Hepatic stellate cell (primary cell): ENCODE results near the gene LIN7A.
"Not testable (repeated sequence)": the region's sequence is repeated elsewhere in the genome, so short reads cannot be mapped to it uniquely, and the experiment has no call there.

Experiments used
- DNase-seq: peaks from one replicate; pipeline ENCODE4 v3.0.0; 2011; ENCODE audit warnings: low spot score

LIN7A gene

DNA sequence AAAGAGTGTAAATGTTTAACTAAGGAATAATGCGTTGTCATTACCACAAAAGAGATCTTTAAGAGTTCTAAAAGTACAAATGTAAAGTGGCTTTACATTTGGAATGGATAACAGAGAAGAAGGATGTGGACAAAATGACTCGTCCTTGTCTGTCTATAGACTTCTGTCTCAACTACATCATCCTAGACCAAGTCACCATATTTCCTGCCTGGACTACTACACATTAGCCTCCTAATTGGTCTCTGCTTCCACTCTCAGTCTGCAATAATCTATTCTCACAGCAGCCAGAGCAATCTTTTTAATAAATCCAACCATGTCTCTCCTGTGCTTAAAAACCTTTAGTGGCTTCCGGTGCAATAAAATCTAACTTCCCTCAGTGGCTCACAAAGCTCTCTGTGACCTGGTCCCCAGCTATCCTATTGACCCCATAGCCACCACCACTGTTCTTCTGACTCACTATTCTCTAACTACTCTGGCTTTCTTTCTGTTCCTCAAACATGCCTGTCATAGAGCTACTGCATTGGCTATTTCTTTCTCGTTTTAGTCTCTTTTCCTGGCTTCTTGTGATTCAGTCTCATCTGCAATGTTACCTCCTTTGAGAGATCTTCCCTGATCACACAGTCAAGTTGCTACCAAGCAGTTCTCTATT, 130.0 kb downstream of the LIN7A start:
- no peak for DNase-seq

DNA sequence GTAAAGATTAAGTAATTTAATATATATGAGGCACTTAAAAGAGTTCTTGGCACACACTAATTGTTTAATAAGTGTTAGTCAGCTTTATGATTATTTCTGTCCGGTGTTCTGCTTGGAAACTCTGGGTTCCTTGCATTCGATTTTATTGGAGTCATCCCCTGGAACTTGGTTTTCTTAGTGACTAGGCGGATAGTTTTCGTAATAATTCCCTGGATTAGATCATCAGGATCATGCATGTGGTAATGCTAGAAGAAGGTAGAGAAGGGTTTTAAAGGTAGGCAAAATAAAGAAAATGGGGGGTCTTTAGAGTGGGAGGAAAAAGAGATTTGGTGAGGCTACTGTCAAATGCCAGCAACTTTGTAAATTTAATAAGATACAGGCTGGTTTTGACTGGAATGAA, 132.6 kb downstream of the LIN7A start:
- no peak for DNase-seq

DNA sequence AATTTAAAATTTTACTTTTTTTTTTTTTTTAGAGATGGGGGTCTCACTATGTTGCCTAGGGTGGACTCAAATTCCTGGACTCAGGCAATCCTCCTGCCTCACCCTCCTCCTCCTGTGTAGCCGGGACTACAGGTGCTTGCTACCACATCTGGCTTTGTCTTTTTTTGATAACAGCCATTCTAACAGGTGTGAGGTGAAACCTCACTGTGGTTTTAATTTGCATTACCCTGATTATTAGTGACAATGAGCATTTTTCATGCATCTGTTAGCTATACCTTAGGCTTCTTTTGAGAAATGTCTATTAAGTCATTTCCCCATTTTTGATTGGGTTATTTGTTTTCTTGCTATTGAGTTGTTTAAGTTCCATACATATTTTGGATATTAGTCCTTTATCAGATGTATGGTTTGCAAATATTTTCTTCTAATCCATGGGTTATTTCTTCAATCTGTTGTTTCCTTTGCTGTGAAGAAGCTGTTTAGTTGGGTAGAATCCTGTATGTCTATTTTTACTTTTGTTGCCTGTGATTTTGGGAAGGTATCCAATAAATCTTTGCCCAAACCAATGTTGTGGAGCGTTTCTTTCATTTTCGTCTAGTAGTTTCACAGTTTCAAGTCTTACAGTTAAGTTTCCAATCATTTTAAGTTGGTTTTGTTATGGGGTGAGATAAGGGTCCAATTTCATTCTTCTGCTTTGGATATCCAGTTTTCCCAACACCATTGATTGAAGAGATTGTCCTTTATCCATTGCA, 134.9 kb downstream of the LIN7A start:
- DNase-seq: no peak

DNA sequence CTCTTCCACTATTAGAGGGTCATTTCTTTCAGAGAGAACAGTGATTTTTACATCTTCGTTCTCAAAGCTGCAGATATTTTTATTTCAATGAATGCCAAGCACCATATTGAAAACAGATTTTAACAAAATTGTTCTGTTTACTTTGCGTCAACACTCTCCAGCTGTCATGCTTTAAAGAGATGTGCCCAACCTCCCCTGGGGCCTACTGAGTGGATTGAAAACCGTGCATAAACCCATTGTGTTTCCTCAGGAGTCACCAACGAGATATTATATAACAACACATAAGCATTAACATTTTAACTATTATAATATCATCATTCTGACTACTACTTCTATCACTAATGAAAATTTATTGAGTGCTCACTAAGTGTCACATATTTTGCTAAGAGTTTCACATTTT, 139.5 kb downstream of the LIN7A start:
- no peak for DNase-seq

DNA sequence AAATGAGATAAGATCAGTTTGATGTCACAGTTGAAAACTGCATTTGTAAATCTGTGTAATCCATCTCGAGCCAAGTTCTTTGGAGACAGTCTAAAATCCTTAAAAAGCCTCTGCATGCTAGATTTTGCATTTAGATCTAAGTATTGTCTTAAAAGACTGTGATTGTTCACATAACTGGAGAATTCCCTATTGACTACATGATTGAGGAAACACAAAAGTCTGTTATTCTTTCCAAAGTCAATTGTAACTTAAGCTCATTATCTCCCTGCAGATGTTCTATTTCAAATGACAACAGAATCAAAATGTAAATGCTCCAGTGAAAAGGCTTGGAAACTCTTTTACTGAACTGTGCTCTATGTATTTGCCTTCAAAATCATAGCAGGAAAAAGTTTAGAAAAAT, 143.2 kb downstream of the LIN7A start:
- no peak for DNase-seq

DNA sequence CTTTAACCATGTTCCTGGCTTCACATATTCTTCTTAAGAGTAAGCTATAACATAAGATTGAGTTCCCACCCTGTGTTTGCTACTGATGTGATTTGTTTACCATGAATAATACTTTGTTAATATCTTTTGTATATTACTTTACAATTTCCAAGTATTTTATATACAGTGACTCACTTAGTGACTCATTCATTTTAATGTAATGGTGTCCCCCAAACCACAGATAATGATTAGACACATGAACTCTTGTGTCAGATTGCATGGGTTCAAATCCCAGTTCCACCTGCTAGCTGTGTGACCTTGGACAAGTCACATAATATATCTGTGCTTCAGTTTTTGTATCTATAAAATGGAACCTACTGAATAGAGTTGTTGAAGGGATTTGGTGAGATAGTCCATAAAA, 144.9 kb downstream of the LIN7A start:
- no peak for DNase-seq

DNA sequence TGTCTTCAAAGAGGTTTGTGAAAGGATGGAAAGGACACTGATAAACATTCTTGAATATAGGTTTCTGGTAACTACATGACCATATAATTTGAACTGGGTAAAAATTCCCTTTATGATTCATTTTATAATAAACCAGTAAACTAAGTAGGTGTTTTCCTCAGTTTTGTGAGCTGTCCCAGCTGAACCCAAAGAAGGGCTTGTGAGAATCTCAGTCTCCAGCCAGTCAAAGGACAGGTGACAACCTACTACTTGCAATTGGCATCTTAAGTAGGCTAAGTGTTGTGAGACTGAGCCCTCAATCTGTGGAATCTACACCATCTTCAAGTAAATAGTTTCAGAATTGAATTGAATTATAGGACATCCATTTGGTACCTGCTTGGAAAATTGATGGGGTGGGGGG, 145.9 kb downstream of the LIN7A start:
- no peak for DNase-seq

DNA sequence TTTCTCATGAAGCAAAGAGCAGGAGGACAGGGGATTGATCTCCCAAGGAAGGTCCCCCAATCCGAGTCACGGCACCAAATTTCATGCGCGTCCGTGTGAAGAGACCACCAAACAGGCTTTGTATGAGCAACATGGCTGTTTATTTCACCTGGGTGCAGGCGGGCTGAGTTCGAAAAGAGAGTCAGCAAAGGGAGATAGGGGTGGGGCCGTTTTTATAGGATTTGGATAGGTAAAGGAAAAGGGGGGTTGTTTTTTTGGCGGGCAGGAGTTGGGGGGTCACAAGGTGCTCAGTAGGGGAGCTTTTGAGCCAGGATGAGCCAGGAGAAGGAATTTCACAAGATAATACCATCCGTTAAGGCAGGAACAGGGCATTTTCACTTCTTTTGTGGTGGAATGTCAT, 149.3 kb downstream of the LIN7A start:
- not testable (repeated sequence) for DNase-seq

DNA sequence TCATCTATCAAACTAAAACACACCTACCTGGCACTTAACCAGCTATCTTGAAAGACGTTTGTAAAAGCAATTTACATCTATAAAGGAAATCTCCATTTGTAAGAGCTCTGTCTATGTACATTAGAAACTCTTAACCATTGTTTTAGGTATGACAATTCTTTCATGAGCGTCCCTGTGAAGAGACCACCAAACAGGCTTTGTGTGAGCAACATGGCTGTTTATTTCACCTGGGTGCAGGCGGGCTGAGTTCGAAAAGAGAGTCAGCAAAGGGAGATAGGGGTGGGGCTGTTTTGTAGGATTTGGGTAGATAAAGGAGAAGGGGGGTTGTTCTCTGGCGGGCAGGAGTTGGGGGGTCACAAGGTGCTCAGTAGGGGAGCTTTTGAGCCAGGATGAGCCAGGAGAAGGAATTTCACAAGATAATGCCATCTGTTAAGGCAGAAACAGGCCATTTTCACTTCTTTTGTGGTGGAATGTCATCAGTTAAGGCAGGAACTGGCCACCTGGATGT, 154.7 kb downstream of the LIN7A start:
- not testable (repeated sequence) for DNase-seq

DNA sequence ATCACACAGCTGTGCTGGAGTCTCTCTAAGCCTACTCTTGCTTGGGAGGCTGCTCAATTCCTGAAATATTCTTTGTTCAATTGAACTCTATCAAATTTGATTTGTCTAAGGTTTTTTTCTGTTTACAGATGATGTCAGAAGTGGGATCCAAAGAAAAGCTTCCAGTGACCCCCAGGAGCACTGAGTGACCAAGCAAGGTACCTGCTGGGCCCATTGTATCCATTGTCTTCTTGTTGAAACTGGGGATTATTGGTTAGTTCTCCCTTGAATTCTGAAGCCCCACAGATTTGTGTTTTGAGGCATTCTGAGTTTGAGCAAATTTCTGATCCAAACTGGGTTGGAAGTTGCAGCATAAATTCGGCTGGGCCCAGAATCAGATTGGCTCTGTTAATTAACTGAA, 156.4 kb downstream of the LIN7A start:
- no peak for DNase-seq

DNA sequence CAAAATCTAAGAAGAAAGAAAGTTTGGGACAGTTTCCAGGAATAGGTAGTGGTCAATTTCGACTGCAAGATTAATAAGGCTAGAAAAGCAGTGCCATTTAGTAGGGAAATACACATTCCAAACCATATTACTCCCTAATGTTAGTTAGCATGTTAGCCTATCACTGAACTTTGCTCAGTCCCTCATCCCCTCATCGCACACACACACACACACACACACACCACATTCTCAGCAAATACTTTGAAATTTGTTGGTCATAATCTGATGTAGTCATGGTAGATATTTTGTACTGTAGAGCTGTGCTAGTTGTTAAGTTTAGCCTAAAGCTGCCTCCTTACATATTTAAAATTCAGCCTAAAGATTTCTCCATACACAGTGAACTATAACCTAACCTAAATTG, 157.0 kb downstream of the LIN7A start:
- DNase-seq: no peak

DNA sequence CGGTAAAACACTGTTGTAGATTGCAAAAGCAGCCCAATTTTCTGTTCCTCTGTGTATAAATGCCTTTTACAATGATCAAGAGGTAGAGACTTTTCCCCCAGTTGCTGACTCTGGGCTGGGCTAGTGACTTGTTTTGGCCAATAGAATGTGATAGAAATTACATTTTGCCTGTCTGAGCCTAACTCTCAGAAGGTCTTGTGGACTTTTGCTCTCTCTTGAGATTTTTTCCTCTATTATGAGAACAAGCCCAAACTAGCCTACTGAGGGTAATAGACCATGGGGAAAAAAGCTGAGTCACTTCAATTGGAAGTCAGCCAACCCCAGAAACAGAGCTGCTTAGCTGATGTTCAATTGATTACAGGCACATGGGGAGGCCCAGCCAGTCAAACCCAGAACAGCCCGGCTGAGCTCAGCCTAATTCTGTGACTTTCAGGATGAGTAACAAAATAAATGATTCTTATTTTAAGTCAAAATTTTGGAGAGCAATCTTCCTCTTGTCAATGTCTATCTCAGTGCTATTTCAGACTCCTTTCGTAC, 159.7 kb downstream of the LIN7A start:
- peak; percentile 9 for DNase-seq

DNA sequence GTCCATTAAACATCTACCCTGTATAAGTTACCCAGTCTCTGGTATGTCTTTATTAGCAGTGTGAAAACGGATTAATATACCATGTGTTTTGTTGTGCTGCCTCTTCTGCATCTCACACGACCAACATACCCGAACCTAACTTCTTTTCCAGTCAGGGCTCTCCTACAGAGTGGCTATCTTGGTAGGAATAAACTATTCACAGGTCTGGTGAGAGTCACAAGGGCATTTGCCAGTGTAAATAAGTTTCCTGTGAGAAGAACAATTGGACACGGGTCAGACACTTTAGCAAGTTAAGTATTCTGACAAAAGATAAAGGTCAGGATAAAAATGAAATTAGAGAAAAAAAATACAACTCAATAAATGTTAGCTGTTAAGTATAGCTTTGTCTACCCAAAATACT, 160.1 kb downstream of the LIN7A start:
- DNase-seq: no peak

DNA sequence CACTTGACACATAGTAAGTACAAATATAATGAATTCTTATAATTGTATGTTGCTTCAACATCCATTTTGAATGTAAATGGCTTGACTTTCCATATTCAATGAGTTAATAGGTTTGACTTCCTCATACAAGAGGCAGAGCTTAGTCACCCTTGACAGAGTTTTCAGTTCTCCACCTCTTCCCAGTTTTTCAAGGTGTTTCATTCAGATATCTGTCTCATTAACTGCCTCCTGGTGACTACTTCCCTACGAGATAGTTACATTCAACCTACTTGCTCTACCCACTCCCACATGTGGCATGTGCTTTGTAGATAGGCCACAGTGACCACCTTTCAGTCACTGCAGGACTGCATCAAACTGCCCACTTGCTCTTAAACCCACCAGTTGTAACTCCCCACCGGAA, 161.0 kb downstream of the LIN7A start:
- DNase-seq: no peak

DNA sequence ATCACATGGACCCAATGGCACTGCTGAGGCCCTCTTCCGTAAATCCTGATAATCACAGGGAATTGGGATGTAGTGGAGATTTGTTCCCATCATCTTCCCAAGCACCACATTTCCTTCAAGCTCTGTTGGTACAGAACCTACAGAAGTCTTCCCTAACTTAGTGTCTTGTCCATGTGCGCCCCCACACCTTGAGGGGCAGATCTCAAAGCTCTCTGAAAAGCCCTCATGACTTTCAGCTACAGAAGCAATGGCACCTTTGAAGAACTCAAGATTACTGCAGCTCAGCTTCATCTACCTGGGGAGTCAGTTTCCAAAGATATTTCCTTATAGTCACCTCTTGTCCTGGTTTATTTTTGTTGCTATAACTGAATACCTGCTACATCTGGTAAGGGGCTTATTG, 166.8 kb downstream of the LIN7A start:
- no peak for DNase-seq

DNA sequence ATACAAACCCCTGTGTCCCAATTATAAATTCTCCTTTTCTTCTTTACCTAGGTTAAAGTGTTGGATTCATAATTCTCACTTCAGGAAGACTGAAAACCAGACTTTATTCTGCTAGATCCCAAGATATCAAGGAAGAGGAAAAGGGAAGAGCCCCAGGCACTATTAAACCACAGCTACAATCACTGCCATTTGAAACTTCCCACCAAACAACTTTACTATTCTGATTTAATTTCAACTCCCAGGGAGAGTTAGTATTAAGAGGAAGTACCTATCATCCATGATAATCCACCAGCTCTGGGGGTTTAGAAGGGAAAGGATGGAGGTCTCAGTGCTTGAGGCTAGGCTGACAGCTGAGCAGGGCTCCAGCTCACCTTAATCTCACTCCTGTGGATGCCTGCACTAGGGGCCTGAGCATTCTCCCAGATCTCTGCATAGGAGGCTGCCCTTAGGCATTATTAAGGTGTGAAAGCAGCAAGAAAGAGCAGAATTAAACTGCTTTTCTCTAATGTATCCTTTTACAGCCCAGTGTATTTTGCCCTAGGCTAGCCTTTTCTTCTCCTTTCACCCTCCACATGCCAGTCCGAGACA, 168.1 kb downstream of the LIN7A start:
- DNase-seq: no peak

DNA sequence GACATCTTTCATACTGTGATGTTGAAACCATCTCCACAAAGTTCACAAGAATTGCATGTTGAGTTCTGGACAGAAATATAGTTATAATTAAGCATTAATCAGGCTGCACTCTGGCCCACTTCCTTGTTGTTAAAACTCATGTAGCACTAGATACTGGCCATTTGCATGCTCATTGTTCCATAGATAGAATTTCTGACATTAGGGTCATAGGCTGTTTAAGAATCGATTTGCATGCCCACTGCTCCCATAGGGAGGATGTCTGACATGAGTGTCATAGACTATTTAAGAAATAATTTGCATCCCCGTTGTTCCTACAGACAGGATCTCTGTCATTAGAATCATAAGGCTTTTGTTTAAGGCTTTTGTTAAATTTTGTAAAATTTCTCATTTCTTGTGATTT, 170.8 kb downstream of the LIN7A start:
- no peak for DNase-seq

DNA sequence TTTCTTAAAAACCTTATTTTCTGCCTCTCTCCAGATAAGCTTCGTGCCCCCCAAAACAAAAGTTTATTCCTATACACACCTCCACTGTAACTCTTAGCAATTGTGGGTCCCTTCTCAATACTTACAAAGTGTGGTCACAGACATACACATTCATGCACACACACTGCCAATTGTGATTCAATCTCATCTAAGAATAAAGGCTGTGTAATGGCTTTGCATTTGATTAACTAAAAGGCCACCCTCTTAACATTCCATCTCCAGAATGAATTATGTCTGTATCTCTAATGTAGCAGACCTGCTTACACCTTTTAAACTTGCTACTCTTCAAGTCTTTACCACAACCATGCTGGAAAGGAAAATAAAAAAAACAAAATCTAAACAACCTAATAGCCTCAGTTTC, 171.5 kb downstream of the LIN7A start:
- DNase-seq: no peak

DNA sequence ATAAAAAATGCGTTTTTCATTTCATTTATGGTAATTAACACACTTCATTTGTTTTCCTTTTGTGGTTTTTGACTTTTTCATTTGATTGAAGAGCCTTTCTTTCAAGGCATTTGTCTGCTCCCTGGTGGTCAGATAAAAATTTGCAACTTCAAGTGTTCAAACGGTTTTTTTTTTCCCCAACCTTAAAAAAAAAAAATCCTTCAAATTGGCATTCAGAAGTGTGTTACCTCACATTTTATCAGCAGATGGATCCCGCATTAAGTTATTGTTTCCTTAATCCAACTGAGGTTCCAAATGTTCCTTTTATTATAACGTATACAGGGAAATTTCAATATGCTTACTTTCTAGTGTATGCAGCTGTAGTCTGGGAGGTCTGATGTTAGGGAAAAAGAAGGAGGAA, 173.9 kb downstream of the LIN7A start:
- no peak for DNase-seq

DNA sequence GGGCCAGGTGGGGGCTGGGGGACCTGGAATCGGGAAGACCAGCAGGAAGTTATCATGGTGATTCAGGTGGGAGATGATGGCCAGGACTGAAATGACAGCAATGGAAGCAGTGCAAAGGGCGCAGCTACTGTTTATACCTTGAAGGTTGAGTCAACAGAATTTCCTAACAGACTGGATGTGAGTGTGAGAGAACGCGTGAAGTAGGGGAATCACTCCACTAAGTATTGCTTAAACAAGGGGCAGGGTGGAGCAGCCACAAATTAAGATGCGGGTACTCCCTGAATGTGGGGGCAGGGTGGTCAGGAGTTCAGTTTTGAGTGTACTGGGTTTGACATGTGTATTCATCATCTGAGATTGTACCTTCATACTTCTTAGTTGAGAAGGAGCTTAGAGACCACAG, 175.9 kb downstream of the LIN7A start:
- no peak for DNase-seq

DNA sequence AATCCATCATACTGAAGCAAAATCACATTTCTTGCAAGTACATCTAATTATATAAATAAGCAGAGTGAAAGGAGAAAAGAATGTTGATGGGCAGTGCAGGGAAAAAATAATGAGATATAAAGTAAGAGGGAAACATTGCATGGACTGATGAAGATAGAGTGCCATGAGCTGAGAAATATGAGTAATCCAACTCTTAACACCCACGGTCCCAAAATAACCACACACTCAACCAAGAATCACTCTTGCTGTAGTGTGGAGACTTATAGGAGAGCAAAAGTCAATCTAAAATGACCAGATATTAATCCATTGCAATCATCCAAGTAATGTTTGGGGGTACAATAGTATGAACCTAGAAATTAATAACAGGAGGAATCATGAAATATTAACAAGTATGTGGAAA, 180.9 kb downstream of the LIN7A start:
- no peak for DNase-seq

DNA sequence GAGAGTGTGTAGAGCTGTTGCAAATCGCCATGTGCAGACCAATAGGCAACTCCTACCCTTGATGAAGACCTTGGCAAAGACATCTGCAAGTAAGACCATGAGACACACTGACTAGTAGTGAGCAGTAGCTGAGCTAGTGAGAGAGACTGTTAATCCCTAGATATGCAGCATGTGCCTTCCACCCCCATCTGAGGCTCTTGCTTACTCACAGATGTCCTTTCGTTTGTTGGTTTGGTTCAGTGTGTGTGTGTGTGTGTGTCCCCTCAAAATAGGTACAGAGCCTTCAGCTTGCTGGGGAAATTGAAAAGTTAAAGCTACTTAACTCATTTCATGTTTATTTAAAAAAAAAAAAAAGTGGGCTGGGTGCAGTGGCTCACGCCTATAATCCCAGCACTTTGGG, 183.5 kb downstream of the LIN7A start:
- DNase-seq: no peak

DNA sequence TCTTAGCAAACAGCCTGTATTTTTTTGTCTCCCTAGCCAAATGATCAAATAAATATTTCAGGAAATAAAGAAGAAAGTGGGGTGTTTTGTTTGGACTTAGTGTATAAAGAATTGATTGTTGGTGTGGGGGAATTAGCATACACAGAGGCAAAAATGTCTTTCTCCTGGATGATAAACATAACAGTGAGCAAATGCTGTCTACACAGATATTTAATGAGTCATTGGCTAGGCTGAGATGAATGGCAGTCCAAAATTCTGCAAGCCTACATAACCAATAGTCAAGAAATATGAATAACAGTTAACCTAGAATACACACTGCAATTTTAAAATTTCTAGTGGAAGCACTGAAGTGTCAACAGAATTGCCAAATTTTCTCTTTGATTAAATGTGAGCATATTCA, 185.3 kb downstream of the LIN7A start:
- DNase-seq: no peak
